ENCODE measurements around the gene NCOA3. TPM values are rescaled to one million over a fixed set of nuclear protein-coding genes. Genes with fewer than 3 reads are reported as not detected.

NCOA3 gene
- total and polyA plus RNA-seq, 2 of the 8 experiments (the other 6 are each of a cell fraction or from before 2014, with no cell fraction given): 7.9 to 24.7 TPM

DNA sequence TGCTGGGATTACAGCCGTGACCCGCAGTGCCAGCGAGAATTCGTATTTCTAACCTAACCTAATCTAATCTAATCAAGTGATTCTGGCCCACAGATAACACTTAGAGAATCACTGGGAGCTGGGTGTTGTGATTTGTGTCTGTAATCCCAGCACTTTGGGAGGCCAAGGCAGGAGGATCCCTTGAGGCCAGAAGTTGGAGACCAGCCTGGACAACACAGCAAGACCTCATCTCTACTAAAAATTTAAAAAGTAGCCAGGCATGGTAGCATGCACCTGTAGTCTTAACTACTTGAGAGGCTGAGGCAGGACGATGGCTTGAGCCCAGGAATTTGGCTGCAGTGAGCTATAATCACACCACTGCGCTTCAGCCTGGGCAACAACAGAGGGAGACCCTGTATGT lies 21.4 kb upstream of the NCOA3 start (continued):
- TF ChIP-seq TBP (IDR thresholded peaks at IDR 0.05; ENCODE audit: low read depth, low read length): no peak
- TF ChIP-seq RFX5 (IDR thresholded peaks at IDR 0.05; ENCODE audit: borderline replicate concordance, low read depth, low read length): no peak
- TF ChIP-seq SP2 (IDR thresholded peaks at IDR 0.05; ENCODE audit: low read length): no peak
- TF ChIP-seq RBBP5 (IDR thresholded peaks at IDR 0.05; ENCODE audit: borderline replicate concordance, low read depth, low read length): no peak
- no peak for TF ChIP-seq KDM4A (IDR thresholded peaks at IDR 0.05; ENCODE audit: low read depth, low read length, severe bottlenecking)
- no peak for TF ChIP-seq POLR2A (IDR thresholded peaks at IDR 0.05; ENCODE audit: control extremely low read depth in 1 of 2, low read depth in 2 of 2, low read length in 2 of 2)
